PFSK-1 (cell line): ENCODE data around the gene EML1.

Experiments used
- FOXP2 ChIP-seq: optimal IDR thresholded peaks from 2 replicates; pipeline ENCODE3; 2011; ENCODE audit warnings: borderline replicate concordance, control low read depth, inconsistent platforms; ENCODE audit not compliant: insufficient read depth; ENCODE audit errors: extremely low read length, extremely low read depth
- POLR2AphosphoS5 ChIP-seq: IDR thresholded peaks from 2 replicates; pipeline ENCODE4 v1.6.1; 2012; ENCODE audit warnings: low read depth, mild to moderate bottlenecking, control low read depth, low read length, moderate library complexity
- SIN3A ChIP-seq: IDR thresholded peaks from 2 replicates; pipeline ENCODE4 v1.6.1; 2012; ENCODE audit warnings: mild to moderate bottlenecking, low read length, moderate library complexity, borderline replicate concordance; ENCODE audit not compliant: insufficient read depth
- TAF1 ChIP-seq: IDR thresholded peaks from 2 replicates; pipeline ENCODE4 v1.6.1; 2012; ENCODE audit warnings: low read length, control low read depth, borderline replicate concordance; ENCODE audit not compliant: insufficient read depth
- TF ChIP-seq, protein P1 (sequence below), 2 experiments: IDR thresholded peaks; 2 replicates each; pipeline versions ENCODE4 v1.6.1 to v1.8.0; 2011 to 2012; ENCODE audit warnings: low read depth in 2 of 2, low read length in 2 of 2, control low read depth in 1 of 2, inconsistent platforms in 1 of 2, mild to moderate bottlenecking in 1 of 2, moderate library complexity in 1 of 2; ENCODE audit not compliant: insufficient read depth in 1 of 2

Gene EML1

DNA sequence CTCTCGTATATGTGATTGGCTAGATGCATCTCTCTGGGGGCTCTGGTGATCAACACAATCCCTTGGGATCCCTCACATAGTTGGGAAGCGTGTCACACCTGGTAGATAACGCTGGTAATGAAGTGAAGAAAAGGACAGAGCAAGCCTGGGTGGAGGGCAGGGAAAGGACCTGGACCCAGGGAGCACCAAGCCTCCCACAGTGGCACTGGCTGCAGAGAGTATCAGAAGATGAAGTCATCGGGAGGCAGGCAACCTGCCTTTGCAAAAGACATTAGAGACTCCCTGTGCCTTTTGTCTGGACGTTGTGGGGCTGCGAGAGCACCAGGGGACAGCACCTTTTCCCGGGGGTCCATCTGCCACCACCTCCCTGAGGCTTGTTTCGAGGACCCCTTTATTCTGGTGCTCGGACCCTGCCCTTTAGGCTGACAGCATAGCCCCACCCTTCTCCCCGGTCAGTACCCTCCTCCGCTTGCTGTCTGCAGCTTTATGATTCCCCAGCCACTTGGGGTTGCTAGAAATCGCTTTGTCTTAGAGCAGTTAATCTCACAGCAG is 116.4 kb downstream of the EML1 start:
- no peak for TF ChIP-seq FOXP2
- no peak for TF ChIP-seq POLR2AphosphoS5
- TF ChIP-seq TAF1 = no peak

DNA sequence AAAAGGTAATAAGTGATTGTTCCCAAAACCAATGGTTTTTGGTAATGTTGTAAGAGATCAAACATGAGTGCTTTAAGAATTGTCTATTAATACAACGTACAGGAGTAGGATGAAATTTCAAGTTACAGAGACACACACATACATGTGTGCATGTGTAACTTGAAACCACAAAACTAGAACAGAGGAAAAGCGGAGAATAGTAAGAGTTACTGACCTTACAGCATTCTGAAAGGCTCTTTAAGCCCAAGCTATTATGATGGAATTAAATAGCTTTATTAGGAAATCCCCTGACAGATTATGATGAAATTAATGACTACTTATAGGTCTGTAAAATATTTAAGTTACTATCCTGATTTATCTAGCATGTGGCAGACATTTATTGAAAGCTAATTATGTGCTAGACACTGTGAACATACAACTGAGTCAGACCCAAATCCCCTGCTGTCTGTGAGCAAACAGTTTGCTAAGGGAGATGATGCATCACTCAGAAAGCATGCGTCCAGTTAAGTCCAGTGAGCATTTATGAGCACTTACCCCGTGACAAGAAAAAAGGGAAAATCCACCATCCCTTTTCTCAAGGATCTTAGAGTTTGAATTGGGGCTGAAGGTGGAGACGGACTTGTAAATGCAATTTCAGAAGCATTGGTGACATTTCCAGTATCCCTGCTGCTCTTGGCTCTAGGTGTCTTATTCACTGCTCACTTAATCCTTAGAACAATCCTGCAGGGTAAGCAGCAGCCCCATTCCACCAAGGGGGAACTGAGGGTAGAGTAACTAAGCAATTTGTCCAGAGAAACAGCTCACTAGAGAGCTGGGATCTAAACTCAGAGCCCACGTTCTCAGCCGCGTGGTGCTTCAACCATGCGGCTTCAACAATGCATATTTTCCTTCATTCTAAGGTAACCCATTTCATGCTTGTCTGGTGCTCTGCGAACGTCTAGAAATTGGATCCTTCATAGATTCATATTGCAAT is 117.4 kb downstream of the EML1 start:
- TF ChIP-seq TAF1 = no peak
- no peak for TF ChIP-seq SIN3A
- no peak for TF ChIP-seq FOXP2
- no peak for TF ChIP-seq POLR2AphosphoS5
- TF ChIP-seq, protein P1, sequence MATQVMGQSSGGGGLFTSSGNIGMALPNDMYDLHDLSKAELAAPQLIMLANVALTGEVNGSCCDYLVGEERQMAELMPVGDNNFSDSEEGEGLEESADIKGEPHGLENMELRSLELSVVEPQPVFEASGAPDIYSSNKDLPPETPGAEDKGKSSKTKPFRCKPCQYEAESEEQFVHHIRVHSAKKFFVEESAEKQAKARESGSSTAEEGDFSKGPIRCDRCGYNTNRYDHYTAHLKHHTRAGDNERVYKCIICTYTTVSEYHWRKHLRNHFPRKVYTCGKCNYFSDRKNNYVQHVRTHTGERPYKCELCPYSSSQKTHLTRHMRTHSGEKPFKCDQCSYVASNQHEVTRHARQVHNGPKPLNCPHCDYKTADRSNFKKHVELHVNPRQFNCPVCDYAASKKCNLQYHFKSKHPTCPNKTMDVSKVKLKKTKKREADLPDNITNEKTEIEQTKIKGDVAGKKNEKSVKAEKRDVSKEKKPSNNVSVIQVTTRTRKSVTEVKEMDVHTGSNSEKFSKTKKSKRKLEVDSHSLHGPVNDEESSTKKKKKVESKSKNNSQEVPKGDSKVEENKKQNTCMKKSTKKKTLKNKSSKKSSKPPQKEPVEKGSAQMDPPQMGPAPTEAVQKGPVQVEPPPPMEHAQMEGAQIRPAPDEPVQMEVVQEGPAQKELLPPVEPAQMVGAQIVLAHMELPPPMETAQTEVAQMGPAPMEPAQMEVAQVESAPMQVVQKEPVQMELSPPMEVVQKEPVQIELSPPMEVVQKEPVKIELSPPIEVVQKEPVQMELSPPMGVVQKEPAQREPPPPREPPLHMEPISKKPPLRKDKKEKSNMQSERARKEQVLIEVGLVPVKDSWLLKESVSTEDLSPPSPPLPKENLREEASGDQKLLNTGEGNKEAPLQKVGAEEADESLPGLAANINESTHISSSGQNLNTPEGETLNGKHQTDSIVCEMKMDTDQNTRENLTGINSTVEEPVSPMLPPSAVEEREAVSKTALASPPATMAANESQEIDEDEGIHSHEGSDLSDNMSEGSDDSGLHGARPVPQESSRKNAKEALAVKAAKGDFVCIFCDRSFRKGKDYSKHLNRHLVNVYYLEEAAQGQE (IDR thresholded peaks at IDR 0.05; ENCODE audit: insufficient read depth in 1 of 2, low read depth in 2 of 2, low read length in 2 of 2) = no peak

DNA sequence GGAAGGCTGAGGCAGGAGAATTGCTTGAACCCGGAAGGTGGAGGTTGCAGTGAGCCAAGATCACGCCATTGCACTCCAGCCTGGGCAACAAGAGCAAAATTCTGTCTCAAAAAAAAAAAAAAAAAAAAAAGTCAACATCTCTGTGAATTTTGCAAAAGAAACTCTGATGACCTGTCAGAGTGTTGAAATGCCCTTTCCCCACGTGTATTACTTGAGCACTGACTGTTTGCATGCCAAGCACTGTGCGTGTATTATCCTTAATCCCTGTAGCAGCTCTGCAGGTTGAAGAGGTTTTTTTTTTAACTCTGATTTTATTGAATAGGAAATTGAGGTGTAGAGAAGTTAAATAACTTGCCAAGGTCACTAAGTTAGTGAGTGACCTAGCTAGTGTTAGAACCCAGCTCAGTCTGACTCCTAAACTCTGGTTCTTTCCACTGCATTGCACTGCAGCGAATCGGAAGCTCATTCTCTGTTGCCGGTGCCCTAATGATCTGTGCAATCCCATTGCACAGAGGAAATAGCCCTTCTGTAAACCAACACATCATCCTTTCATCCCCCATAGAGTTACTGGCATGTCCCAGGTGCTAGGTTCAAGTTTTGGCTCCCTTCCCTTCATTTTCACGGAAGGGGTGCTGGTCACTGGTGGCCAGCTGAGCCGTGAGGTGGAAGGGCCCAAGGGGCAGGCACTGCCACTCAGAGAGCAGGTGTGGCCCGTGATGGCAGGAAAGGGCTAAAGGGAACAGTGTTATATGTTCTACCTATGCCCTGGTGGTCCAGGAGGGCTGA is 122.3 kb downstream of the EML1 start:
- TF ChIP-seq SIN3A (no peak), POLR2AphosphoS5 (no peak), TAF1 (no peak), FOXP2 (no peak)
- TF ChIP-seq, protein P1 (IDR thresholded peaks at IDR 0.05; ENCODE audit: insufficient read depth in 1 of 2, low read depth in 2 of 2, low read length in 2 of 2) = no peak

DNA sequence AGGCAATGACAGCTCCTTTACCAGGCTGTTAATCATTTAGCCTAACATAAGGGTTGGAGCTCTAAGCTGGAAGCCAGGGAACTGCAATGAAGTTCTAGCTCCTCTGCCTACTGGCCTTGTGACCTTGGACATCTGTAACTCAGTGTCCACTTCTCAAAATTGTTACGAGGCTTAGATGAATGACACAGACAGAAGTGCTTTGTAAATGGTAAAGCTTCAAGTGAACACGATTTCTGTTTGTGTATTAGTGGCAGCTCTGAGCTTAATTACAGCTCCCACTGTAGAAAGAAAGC is 122.8 kb downstream of the EML1 start:
- TF ChIP-seq FOXP2 (no peak), SIN3A (no peak)

- TF ChIP-seq SIN3A (no peak), TAF1 (no peak), FOXP2 (no peak), POLR2AphosphoS5 (no peak)
- TF ChIP-seq, protein P1 (IDR thresholded peaks at IDR 0.05; ENCODE audit: insufficient read depth in 1 of 2, low read depth in 2 of 2, low read length in 2 of 2) = no peak
Measured at GRCh38 chr14:99918781-99919180, 125.6 kb downstream of the EML1 start.

DNA sequence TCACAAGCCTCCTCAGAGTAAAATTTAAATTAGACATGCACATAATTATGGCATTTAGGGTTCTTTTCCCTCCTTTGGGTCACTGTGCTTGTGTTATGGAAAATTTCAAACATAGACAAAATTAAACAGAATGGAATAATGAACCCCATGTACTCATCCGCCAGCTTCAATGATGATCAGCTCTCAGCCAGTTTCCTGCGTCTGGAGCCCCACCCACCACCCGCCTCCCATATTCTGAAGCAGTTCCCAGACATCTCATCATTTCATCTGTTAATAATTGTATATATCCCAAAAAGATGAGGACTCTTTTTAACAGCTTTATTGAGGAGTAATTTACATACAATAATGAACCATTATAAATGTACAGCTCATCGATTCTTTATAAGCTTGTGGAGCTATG is 128.2 kb downstream of the EML1 start:
- no peak for TF ChIP-seq FOXP2
- no peak for TF ChIP-seq SIN3A
- TF ChIP-seq POLR2AphosphoS5 = no peak
- TF ChIP-seq TAF1 = no peak
- TF ChIP-seq, protein P1 (IDR thresholded peaks at IDR 0.05; ENCODE audit: insufficient read depth in 1 of 2, low read depth in 2 of 2, low read length in 2 of 2) = no peak
